GM21381 (cell line): ENCODE data around the gene PGPEP1.

Experiments used
- ATAC-seq: cut with Tn5 transposase; IDR thresholded peaks from one replicate; pipeline ENCODE4 v1.9.1; 2021; ENCODE audit warnings: mild to moderate bottlenecking, moderate library complexity; ENCODE audit not compliant: unreplicated experiment

PGPEP1 gene, protein sequence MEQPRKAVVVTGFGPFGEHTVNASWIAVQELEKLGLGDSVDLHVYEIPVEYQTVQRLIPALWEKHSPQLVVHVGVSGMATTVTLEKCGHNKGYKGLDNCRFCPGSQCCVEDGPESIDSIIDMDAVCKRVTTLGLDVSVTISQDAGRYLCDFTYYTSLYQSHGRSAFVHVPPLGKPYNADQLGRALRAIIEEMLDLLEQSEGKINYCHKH

GRCh38 chr19:18340190-18340989 lies at the start of gene PGPEP1:
Gene PGPEP1, plus strand, starts transcription at chr19:18340598. Its CDS starts 84 bp downstream, at chr19:18340682.
- no peak for ATAC-seq

DNA sequence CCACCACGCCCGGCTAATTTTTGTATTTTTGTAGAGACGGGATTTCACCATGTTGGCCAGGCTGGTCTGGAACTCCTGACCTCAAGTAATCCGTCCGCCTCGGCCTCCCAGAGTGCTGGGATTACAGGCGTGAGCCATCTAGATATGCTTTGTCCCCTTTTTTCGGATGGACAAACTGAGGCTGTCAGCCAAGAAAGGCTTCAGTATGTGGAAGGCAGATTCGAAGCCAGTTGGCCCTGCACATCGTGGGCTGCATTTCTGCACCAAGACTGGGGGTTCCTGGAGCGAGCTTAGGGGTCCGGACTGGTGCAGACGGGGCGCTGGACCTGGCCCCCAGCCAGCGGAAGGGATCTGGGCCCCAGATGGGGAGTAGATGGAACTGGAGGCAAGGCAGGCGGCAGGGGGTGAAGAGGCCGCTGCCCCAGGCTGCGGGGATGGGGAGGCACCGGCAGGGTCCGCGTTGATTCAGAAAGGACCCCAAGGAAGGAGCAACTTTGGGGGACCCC lies 49.3 kb upstream of the PGPEP1 start:
- ATAC-seq = no peak

DNA sequence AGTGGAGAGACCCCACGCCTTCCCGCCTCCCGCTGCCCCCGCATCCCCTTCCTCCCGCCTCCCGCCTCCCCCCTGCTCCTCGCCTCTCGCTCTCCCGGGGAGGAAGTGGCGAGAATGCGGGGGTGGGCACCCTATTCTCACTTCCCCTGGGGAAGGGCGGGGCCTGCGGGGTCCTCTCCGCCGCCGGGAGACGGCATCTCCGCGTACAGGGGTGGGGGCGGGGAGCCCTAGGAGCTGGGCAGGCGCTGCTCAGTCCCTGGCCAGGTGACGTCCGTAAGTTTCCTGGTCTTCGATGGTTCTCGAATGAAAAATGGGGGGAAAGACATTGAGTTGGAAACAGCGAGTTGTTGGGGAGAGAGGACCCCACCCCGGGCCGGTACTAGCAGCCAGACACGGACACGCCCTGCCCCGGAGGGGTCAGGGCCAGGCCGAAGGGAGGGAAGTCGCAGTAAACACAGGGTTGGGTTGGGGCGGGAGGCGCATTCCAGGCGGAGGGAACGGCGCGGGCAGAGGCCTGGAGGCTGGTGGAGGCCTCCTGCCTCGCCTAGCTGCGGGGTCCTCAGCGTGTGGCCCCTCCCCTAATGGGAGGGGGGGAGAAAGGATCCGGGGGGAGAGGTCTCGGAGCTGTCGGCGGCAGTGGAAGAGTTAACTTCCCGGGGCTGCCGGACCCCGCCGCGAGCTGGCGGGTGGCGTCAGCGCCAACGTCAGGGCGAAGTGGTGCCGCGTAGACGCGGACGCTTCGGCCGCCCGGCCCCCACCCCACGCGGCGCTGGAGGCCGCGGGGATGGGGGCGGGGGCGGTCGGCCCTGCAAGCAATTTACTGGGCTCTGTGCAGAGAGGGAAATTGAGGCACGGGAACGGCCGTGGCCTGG lies 48.6 kb upstream of the PGPEP1 start:
- no peak for ATAC-seq

GRCh38 chr19:18292462-18292809 lies 48.0 kb upstream of the PGPEP1 start:
- no peak for ATAC-seq

- no peak for ATAC-seq
Observed at GRCh38 chr19:18292810-18293641, 47.4 kb upstream of the PGPEP1 start.

GRCh38 chr19:18293642-18294466 lies 46.5 kb upstream of the PGPEP1 start:
- ATAC-seq = no peak

DNA sequence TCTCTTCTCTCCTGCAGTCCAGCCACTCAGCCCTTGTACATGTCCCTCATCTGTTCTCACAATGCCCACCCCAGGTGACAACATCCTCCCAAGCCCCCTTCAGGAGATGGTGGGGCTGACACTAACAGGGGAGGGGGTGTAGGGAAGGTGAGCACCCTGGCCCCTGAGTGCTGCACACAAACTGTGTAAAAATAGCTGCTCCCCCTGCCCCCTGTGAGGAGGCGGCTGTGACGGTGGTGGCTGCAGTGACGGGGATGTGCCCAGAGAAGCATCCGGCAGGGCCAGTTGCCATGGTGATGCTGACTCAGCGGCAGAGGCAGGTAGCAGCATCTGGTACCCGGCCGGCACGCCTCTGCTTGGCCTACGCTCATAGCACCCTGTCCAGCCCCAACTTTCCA lies 45.9 kb upstream of the PGPEP1 start:
- ATAC-seq = no peak

DNA sequence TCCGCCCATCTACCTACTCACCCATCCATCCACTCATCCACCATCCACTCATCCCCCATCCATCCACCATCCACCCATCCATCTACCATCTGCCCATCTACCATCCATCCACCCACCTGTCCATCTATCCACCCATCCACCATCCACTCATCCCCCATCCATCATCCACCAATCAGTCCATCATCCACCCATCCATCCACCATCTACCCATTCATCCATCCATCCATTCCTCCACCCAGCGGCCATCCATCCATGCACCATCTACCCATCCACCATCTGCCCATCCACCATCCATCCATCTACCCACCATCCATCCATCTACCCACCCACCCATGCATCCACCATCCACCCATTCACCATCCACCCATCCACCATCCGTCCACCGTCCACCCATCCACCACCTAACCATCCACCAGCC lies 45.4 kb upstream of the PGPEP1 start:
- no peak for ATAC-seq

DNA sequence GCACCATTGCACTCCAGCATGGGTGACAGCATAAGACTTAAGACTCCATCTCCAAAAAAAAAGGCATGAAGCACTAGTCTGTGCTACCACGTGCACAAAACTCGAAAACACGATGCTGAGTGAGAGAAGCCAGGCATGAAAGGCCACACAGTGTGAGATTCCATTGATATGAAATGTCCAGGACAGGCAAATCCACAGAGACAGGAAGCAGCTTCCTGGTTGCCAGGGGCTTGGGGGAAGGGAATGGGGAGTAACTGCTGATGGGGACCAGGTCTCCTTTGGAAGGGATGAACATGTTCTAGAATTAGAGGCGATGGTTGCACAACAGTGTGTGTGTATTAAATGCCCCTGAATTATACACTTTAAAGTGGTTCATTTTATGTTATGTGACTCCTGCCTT lies 43.1 kb upstream of the PGPEP1 start:
- ATAC-seq = no peak

DNA sequence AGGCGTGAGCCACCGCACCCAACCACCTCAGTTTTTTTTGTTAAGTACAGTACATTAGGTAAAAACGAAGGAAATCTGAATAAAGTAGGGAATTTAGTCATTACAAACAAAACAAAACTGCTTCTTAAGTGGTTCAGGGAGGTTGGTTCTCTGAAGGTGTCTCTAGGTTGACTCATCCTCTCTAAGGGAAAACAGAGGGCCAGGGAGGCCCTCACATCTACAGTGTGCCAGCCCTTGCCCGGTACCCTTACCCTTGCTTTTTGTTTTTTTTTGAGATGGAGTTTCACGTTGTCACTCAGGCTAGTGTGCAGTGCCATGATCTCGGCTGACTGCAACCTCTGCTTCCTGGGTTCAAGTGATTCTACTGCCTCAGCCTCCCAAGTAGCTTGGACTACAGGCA lies 41.8 kb upstream of the PGPEP1 start:
- no peak for ATAC-seq

GRCh38 chr19:18299654-18300053 lies 40.7 kb upstream of the PGPEP1 start:
- ATAC-seq = no peak

GRCh38 chr19:18300930-18301717 lies 39.3 kb upstream of the PGPEP1 start:
- ATAC-seq = no peak

DNA sequence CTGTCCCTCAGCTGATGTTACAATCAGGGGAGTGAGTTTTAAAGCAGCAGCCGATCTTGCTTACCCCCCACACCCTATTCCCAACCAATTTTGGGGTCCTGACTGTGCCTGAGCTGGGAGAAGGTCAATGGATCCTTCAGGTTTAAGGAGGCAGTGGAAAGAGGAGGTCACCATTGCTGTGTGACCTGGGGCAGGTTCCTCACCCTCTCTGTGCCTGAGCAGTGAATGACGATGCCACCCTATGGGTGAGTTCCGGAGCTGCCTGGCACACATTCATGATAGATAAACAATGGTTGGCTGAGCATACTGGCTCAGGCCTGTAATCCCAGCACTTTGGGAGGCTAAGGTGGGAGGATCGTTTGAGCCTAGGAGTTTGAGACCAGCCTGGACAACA lies 38.7 kb upstream of the PGPEP1 start:
- no peak for ATAC-seq

DNA sequence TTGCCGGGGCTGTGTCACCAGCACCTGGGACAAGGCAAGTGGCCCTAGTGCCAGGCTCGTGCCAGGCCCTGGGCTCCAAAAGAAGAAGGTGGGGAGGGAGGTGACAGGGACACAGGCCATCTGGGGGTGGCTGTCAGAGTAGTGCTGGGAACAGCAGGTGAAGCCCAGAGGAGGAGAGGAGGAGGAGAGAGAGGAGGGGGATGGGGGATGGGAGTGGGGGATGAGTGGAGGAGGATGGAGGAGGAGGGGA lies 36.3 kb upstream of the PGPEP1 start:
- ATAC-seq = no peak

GRCh38 chr19:18304458-18305310 lies 35.7 kb upstream of the PGPEP1 start:
- peak; percentile 39 for ATAC-seq

GRCh38 chr19:18306209-18306887 lies 34.0 kb upstream of the PGPEP1 start:
- no peak for ATAC-seq

GRCh38 chr19:18306888-18307260 lies 33.5 kb upstream of the PGPEP1 start:
- no peak for ATAC-seq

DNA sequence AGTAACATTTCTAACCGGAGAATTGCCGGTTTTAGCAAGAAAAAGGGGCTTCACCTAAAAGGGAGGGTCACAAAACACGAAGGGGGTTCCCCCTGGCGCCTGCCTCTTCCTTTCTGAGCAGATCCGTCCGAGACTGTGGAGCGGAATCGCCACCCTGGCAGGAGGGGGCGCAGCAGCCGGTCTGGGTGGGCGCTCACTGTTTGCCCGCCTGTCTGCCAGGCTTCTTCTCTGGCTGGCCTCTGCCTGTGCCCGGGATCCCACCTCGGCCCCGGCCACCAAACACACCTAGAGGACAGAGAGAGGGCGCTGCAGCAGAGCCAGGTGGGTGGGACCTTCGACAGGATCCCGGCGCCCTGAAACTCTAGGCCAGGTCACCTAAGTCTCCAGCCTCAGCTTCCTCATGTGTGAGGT lies 33.1 kb upstream of the PGPEP1 start:
- ATAC-seq = no peak
